Activated naive CD8-positive, alpha-beta T cell (primary cell): ENCODE data around the gene F13A1.

Experiments
- H3K27ac Mint-ChIP-seq: one replicate; pipeline ENCODE4 v1.8.0; 2021; ENCODE audit warnings: mixed read lengths
- H3K27me3 Mint-ChIP-seq: one replicate; pipeline ENCODE4 v1.8.0; 2021; ENCODE audit warnings: mixed read lengths
- H3K36me3 Mint-ChIP-seq: one replicate; pipeline ENCODE4 v1.8.0; 2021; ENCODE audit warnings: mixed read lengths
- H3K4me1 Mint-ChIP-seq: one replicate; pipeline ENCODE4 v1.8.0; 2021; ENCODE audit warnings: low read depth, mixed read lengths
- H3K4me3 Mint-ChIP-seq: one replicate; pipeline ENCODE4 v1.8.0; 2021; ENCODE audit warnings: mild to moderate bottlenecking, mixed read lengths
- H3K9me3 Mint-ChIP-seq: one replicate; pipeline ENCODE4 v1.8.0; 2021; ENCODE audit warnings: low read depth, mixed read lengths

F13A1 gene

GRCh38 chr6:6239598-6240581, 80.6 kb downstream of the F13A1 start:
- no peaks in the 10 kb centered on the region for H3K36me3 Mint-ChIP-seq
- H3K27ac Mint-ChIP-seq = no peak overlapping the region
- peaks cover 5% of the 10 kb centered on the region for H3K27me3 Mint-ChIP-seq
- H3K4me1 Mint-ChIP-seq = no peaks in the 10 kb centered on the region
- no peaks in the 10 kb centered on the region for H3K9me3 Mint-ChIP-seq
- no peak overlapping the region for H3K4me3 Mint-ChIP-seq

GRCh38 chr6:6236730-6237469, 83.6 kb downstream of the F13A1 start:
- Mint-ChIP-seq H3K27me3 (peaks cover 4% of the 10 kb centered on the region), H3K4me1 (no peaks in the 10 kb centered on the region), H3K4me3 (no peak overlapping the region), H3K9me3 (no peaks in the 10 kb centered on the region), H3K27ac (no peak overlapping the region), H3K36me3 (no peaks in the 10 kb centered on the region)

- Mint-ChIP-seq H3K4me1 (no peaks in the 10 kb centered on the region), H3K36me3 (no peaks in the 10 kb centered on the region), H3K27ac (no peak overlapping the region), H3K4me3 (no peak overlapping the region), H3K27me3 (peaks cover 10% of the 10 kb centered on the region), H3K9me3 (no peaks in the 10 kb centered on the region)
These were observed 84.7 kb downstream of the F13A1 start for GRCh38 chr6:6235786-6236185.

GRCh38 chr6:6234963-6235362, 85.5 kb downstream of the F13A1 start:
- Mint-ChIP-seq H3K36me3 (no peaks in the 10 kb centered on the region), H3K4me3 (no peak overlapping the region), H3K27ac (no peak overlapping the region), H3K9me3 (no peaks in the 10 kb centered on the region), H3K27me3 (peaks cover 10% of the 10 kb centered on the region), H3K4me1 (no peaks in the 10 kb centered on the region)

GRCh38 chr6:6230286-6230685, 90.2 kb downstream of the F13A1 start:
- peaks cover 24% of the 10 kb centered on the region for H3K27me3 Mint-ChIP-seq
- H3K27ac Mint-ChIP-seq = no peak overlapping the region
- no peaks in the 10 kb centered on the region for H3K9me3 Mint-ChIP-seq
- H3K36me3 Mint-ChIP-seq = no peaks in the 10 kb centered on the region
- H3K4me3 Mint-ChIP-seq = no peak overlapping the region
- no peaks in the 10 kb centered on the region for H3K4me1 Mint-ChIP-seq

GRCh38 chr6:6227896-6228295, 92.6 kb downstream of the F13A1 start:
- Mint-ChIP-seq H3K4me3 (no peak overlapping the region), H3K27me3 (peaks cover 28% of the 10 kb centered on the region), H3K36me3 (no peaks in the 10 kb centered on the region), H3K9me3 (no peaks in the 10 kb centered on the region), H3K27ac (no peak overlapping the region), H3K4me1 (no peaks in the 10 kb centered on the region)

- H3K27ac Mint-ChIP-seq = no peak overlapping the region
- no peaks in the 10 kb centered on the region for H3K9me3 Mint-ChIP-seq
- no peak overlapping the region for H3K4me3 Mint-ChIP-seq
- H3K27me3 Mint-ChIP-seq = peaks cover 29% of the 10 kb centered on the region
- H3K36me3 Mint-ChIP-seq = no peaks in the 10 kb centered on the region
- H3K4me1 Mint-ChIP-seq = no peaks in the 10 kb centered on the region
These were observed 94.5 kb downstream of the F13A1 start for GRCh38 chr6:6225885-6226529.

GRCh38 chr6:6224933-6225486, 95.5 kb downstream of the F13A1 start:
- Mint-ChIP-seq H3K9me3 (no peaks in the 10 kb centered on the region), H3K4me1 (no peaks in the 10 kb centered on the region), H3K27me3 (peaks cover 27% of the 10 kb centered on the region), H3K4me3 (no peak overlapping the region), H3K36me3 (no peaks in the 10 kb centered on the region), H3K27ac (no peak overlapping the region)

GRCh38 chr6:6221787-6222535, 98.5 kb downstream of the F13A1 start:
- Mint-ChIP-seq H3K4me3 (no peak overlapping the region), H3K36me3 (no peaks in the 10 kb centered on the region), H3K4me1 (no peaks in the 10 kb centered on the region), H3K9me3 (no peaks in the 10 kb centered on the region), H3K27ac (no peak overlapping the region), H3K27me3 (peaks cover 16% of the 10 kb centered on the region)

GRCh38 chr6:6220718-6221117, 99.7 kb downstream of the F13A1 start:
- H3K36me3 Mint-ChIP-seq = no peaks in the 10 kb centered on the region
- H3K27me3 Mint-ChIP-seq = peaks cover 12% of the 10 kb centered on the region
- H3K9me3 Mint-ChIP-seq = no peaks in the 10 kb centered on the region
- no peaks in the 10 kb centered on the region for H3K4me1 Mint-ChIP-seq
- no peak overlapping the region for H3K27ac Mint-ChIP-seq
- no peak overlapping the region for H3K4me3 Mint-ChIP-seq

- H3K9me3 Mint-ChIP-seq = no peaks in the 10 kb centered on the region
- peaks cover 7% of the 10 kb centered on the region for H3K27me3 Mint-ChIP-seq
- H3K4me1 Mint-ChIP-seq = no peaks in the 10 kb centered on the region
- no peak overlapping the region for H3K4me3 Mint-ChIP-seq
- no peaks in the 10 kb centered on the region for H3K36me3 Mint-ChIP-seq
- H3K27ac Mint-ChIP-seq = no peak overlapping the region
These were observed 100.7 kb downstream of the F13A1 start for GRCh38 chr6:6219716-6220115.

GRCh38 chr6:6218759-6219085, 101.7 kb downstream of the F13A1 start:
- Mint-ChIP-seq H3K4me3 (no peak overlapping the region), H3K4me1 (no peaks in the 10 kb centered on the region), H3K27ac (no peak overlapping the region), H3K27me3 (peaks cover 5% of the 10 kb centered on the region), H3K36me3 (no peaks in the 10 kb centered on the region), H3K9me3 (no peaks in the 10 kb centered on the region)

- H3K36me3 Mint-ChIP-seq = no peaks in the 10 kb centered on the region
- no peaks in the 10 kb centered on the region for H3K4me1 Mint-ChIP-seq
These were observed 102.4 kb downstream of the F13A1 start for GRCh38 chr6:6217855-6218758.

More at GRCh38 chr6:6217855-6218758, 102.4 kb downstream of the F13A1 start:
- no peak overlapping the region for H3K27ac Mint-ChIP-seq
- no peak overlapping the region for H3K4me3 Mint-ChIP-seq
- H3K27me3 Mint-ChIP-seq = peaks cover 5% of the 10 kb centered on the region
- no peaks in the 10 kb centered on the region for H3K9me3 Mint-ChIP-seq
